Ishikawa (cell line): Measurements from ENCODE around the gene ROPN1B.
A peak's percentile ranks its signal among the peaks of the same experiment; 100 is the strongest.

Experiments
- CEBPB ChIP-seq: IDR thresholded peaks from 2 replicates; pipeline ENCODE4 v1.6.1; 2012
- CREB1 ChIP-seq: IDR thresholded peaks from 2 replicates; pipeline ENCODE4 v1.6.1; 2012; ENCODE audit warnings: low read depth
- EGR1 ChIP-seq: IDR thresholded peaks from 2 replicates; pipeline ENCODE4 v1.6.1; 2012
- EP300 ChIP-seq: IDR thresholded peaks from 2 replicates; pipeline ENCODE4 v1.6.1; 2012; ENCODE audit warnings: borderline replicate concordance
- FOXM1 ChIP-seq: IDR thresholded peaks from 2 replicates; pipeline ENCODE4 v1.6.1; 2012; ENCODE audit warnings: low read depth, borderline replicate concordance
- MAX ChIP-seq: IDR thresholded peaks from 2 replicates; pipeline ENCODE4 v1.6.1; 2012
- NFIC ChIP-seq: IDR thresholded peaks from 2 replicates; pipeline ENCODE4 v1.6.1; 2012
- RAD21 ChIP-seq: IDR thresholded peaks from 2 replicates; pipeline ENCODE4 v1.6.1; 2012; ENCODE audit warnings: low read depth
- TAF1 ChIP-seq: IDR thresholded peaks from 2 replicates; pipeline ENCODE4 v1.6.1; 2012; ENCODE audit warnings: low read depth, mild to moderate bottlenecking
- TCF12 ChIP-seq: IDR thresholded peaks from 2 replicates; pipeline ENCODE4 v1.6.1; 2012; ENCODE audit warnings: low read depth
- TEAD4 ChIP-seq: IDR thresholded peaks from 2 replicates; pipeline ENCODE4 v1.6.1; 2012
- USF1 ChIP-seq: IDR thresholded peaks from 2 replicates; pipeline ENCODE4 v1.6.1; 2012
- YY1 ChIP-seq: IDR thresholded peaks from 2 replicates; pipeline ENCODE4 v1.6.1; 2012; ENCODE audit warnings: low read depth
- ZBTB7A ChIP-seq: IDR thresholded peaks from 2 replicates; pipeline ENCODE4 v1.6.1; 2012; ENCODE audit warnings: low read depth
- TF ChIP-seq, protein P1 (sequence below): IDR thresholded peaks from 2 replicates; pipeline ENCODE4 v1.6.1; 2012; ENCODE audit warnings: low read depth, mild to moderate bottlenecking

Gene ROPN1B

GRCh38 chr3:126021702-126022101 is 52.7 kb downstream of the ROPN1B start:
- TF ChIP-seq MAX (no peak), USF1 (no peak), EP300 (no peak), YY1 (no peak), CREB1 (no peak), EGR1 (no peak), FOXM1 (no peak), CEBPB (no peak), TEAD4 (no peak)

GRCh38 chr3:126022741-126023359 is 53.9 kb downstream of the ROPN1B start:
- TF ChIP-seq, protein P1, sequence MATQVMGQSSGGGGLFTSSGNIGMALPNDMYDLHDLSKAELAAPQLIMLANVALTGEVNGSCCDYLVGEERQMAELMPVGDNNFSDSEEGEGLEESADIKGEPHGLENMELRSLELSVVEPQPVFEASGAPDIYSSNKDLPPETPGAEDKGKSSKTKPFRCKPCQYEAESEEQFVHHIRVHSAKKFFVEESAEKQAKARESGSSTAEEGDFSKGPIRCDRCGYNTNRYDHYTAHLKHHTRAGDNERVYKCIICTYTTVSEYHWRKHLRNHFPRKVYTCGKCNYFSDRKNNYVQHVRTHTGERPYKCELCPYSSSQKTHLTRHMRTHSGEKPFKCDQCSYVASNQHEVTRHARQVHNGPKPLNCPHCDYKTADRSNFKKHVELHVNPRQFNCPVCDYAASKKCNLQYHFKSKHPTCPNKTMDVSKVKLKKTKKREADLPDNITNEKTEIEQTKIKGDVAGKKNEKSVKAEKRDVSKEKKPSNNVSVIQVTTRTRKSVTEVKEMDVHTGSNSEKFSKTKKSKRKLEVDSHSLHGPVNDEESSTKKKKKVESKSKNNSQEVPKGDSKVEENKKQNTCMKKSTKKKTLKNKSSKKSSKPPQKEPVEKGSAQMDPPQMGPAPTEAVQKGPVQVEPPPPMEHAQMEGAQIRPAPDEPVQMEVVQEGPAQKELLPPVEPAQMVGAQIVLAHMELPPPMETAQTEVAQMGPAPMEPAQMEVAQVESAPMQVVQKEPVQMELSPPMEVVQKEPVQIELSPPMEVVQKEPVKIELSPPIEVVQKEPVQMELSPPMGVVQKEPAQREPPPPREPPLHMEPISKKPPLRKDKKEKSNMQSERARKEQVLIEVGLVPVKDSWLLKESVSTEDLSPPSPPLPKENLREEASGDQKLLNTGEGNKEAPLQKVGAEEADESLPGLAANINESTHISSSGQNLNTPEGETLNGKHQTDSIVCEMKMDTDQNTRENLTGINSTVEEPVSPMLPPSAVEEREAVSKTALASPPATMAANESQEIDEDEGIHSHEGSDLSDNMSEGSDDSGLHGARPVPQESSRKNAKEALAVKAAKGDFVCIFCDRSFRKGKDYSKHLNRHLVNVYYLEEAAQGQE = no peak
- no peak for TF ChIP-seq TCF12

- no peak for TF ChIP-seq USF1
- TF ChIP-seq NFIC = no peak
- no peak for TF ChIP-seq TCF12
- TF ChIP-seq, protein P1 = peak; percentile 75
These were observed 54.4 kb downstream of the ROPN1B start for GRCh38 chr3:126023390-126023789.

DNA sequence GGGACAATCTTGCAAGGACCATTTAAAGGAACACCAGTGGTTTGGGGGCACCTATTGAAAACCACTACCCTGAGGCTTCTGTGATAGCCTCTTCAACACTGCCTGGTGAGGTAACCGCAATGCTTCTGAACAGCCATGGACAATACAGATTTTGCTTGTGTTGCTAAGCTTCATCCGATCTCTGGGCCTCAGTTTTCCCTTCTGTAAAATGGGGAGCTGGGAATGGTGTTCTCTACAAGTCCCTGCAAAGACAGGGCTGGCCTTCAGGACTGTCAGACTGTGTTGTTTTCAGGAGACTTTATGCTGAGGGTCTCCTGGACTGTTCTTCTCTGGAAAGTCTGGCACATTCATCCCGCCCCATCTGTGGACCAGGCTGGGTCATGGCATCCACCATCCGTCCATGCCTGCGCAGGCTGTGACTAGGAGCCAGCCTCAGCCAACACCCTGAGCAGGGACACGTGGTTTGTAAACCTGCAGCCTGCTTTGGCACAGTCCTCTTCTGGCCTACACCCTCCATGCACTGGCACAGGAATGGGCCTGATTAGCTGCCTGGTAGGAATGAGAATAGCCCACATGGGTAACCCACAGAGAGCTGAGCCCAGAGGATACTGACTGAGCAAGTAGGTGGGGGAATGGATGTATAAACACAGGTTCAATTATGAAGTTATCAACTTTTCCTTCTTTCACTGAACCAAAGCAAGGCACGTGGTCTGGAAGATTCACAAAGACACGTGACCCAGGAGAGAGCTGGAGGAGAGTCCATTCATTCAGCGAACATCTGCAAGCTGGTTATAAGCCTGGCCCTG is 55.3 kb downstream of the ROPN1B start:
- TF ChIP-seq ZBTB7A (no peak), EGR1 (no peak), YY1 (no peak), TAF1 (no peak), TEAD4 (no peak), CREB1 (no peak), MAX (no peak), TCF12 (no peak), USF1 (no peak), NFIC (no peak), FOXM1 (no peak), CEBPB (no peak), EP300 (no peak), RAD21 (no peak)
- TF ChIP-seq, protein P1 = no peak
